Measurements from ENCODE around the gene HSPB7.
"Not testable (repeated sequence)": the region's sequence is repeated elsewhere in the genome, so short reads cannot be mapped to it uniquely, and the experiment has no call there.

Gene HSPB7

DNA sequence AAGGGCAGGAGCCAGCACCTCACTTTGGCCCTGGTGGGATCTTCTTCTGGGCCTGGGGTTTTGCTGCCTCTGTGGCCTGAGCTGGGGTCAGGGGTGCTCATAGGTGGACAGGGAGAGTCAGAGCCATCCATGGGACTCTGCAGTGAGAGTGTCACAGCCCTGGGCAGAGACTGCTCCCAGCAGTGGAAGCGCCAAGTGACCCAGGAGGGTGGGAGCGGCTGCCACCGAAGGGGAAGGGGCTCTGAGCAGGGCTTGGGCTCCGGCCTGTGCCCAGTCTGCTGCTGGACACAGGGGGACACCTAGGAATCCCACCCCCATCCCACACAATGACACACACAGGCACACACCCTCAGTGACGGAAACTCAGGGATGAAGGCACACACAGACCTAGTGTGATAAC is 26.1 kb upstream of the HSPB7 start:
- no peak overlapping the region for H3K4me3 ChIP-seq (ENCODE audit: low read length)
- H3K4me1 ChIP-seq (ENCODE audit: control insufficient read depth, insufficient read depth, low read length): no peaks in the 10 kb centered on the region
- no peaks in the 10 kb centered on the region for H3K36me3 ChIP-seq (ENCODE audit: control insufficient read depth, insufficient read depth, low read length)
- H3K27ac ChIP-seq (ENCODE audit: low read depth, low read length): no peak overlapping the region
- H3K27me3 ChIP-seq (ENCODE audit: control insufficient read depth, insufficient read depth, low read length): no peaks in the 10 kb centered on the region
- H3K9ac ChIP-seq (ENCODE audit: low read length): no peak overlapping the region

DNA sequence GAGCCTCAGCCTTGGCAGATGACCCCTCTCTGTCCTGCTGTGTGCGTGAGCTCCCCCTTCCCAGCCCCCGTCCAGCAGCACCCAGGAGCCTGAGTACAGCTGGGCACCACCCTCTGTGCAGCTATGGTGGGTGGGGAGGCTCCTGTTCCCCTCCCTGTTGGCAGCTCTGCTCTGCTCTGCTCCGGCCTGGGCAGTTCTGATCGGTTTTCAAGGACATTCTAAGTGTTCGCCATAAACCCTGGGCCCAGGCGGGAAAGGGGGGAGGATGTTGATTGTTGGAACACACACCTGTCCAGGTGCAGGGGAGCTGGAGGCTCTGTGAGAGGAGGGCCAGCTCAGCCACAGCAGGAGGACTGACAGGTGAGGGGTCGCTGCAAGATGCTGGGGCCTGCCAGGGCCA is 25.7 kb upstream of the HSPB7 start, which contains the start of gene CLCNKB:
Gene CLCNKB (plus strand): TSS at position 262 of the 400 bp plus-strand sequence. CDS start 711 bp downstream, outside the sequence.
- Histone ChIP-seq H3K27ac (ENCODE audit: low read depth, low read length) (no peak within 1 kb of the TSS), H3K36me3 (ENCODE audit: control insufficient read depth, insufficient read depth, low read length) (no peaks in the 10 kb centered on the region), H3K9ac (ENCODE audit: low read length) (no peak within 1 kb of the TSS), H3K4me3 (ENCODE audit: low read length) (no peak within 1 kb of the TSS), H3K4me1 (ENCODE audit: control insufficient read depth, insufficient read depth, low read length) (no peaks in the 10 kb centered on the region), H3K27me3 (ENCODE audit: control insufficient read depth, insufficient read depth, low read length) (no peaks in the 10 kb centered on the region)

DNA sequence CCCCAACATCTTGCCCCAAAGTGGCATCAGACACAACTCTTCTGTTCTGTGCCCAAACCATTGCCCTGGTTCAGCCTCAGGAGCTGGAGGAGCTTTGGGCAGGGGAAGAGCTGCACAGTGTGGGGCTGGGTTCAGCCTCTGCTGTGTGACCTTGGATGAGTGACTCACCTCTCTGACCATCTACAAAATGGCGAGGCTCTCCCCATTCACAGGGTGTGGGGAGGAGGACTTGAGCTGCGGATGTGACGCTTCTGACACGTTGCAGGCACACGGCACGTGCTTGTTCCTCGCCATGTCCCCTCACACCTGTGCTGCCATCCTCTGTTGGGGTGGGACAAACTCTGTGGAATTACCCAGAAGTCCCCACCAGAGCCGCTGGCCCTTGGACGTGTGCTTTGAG is 24.8 kb upstream of the HSPB7 start:
- H3K36me3 ChIP-seq (ENCODE audit: control insufficient read depth, insufficient read depth, low read length); H3K4me1 ChIP-seq (ENCODE audit: control insufficient read depth, insufficient read depth, low read length); H3K27me3 ChIP-seq (ENCODE audit: control insufficient read depth, insufficient read depth, low read length); H3K27ac ChIP-seq (ENCODE audit: low read depth, low read length); H3K9ac ChIP-seq (ENCODE audit: low read length); H3K4me3 ChIP-seq (ENCODE audit: low read length): not testable (repeated sequence)

- no peaks in the 10 kb centered on the region for H3K36me3 ChIP-seq (ENCODE audit: control insufficient read depth, insufficient read depth, low read length)
- H3K4me3 ChIP-seq (ENCODE audit: low read length): no peak overlapping the region
- H3K4me1 ChIP-seq (ENCODE audit: control insufficient read depth, insufficient read depth, low read length): no peaks in the 10 kb centered on the region
- H3K27ac ChIP-seq (ENCODE audit: low read depth, low read length): no peak overlapping the region
- no peak overlapping the region for H3K9ac ChIP-seq (ENCODE audit: low read length)
- no peaks in the 10 kb centered on the region for H3K27me3 ChIP-seq (ENCODE audit: control insufficient read depth, insufficient read depth, low read length)
These were observed 24.3 kb upstream of the HSPB7 start for GRCh38 chr1:16042096-16042495.

DNA sequence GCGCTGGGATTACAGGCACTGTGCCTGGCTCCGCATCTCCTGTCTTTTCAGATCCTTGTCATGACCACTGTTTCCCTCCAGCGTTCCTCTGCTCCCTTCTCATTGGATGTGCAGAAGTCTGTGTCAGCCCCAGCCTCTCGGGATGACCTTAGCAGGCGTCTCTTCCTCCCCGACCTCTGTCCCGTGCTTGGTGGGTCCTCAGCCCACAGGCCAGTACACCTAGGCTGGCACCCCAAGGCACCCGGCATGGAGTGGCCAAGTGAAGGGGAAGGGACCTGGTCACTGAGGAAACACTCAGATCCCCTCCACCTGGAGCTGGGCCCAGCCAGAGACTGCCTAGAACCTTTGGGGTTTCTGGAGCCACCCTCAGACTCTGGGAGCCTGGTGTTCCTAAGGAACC is 23.4 kb upstream of the HSPB7 start:
- Histone ChIP-seq H3K27me3 (ENCODE audit: control insufficient read depth, insufficient read depth, low read length) (no peaks in the 10 kb centered on the region), H3K4me1 (ENCODE audit: control insufficient read depth, insufficient read depth, low read length) (no peaks in the 10 kb centered on the region), H3K9ac (ENCODE audit: low read length) (no peak overlapping the region), H3K4me3 (ENCODE audit: low read length) (no peak overlapping the region), H3K36me3 (ENCODE audit: control insufficient read depth, insufficient read depth, low read length) (no peaks in the 10 kb centered on the region), H3K27ac (ENCODE audit: low read depth, low read length) (no peak overlapping the region)

DNA sequence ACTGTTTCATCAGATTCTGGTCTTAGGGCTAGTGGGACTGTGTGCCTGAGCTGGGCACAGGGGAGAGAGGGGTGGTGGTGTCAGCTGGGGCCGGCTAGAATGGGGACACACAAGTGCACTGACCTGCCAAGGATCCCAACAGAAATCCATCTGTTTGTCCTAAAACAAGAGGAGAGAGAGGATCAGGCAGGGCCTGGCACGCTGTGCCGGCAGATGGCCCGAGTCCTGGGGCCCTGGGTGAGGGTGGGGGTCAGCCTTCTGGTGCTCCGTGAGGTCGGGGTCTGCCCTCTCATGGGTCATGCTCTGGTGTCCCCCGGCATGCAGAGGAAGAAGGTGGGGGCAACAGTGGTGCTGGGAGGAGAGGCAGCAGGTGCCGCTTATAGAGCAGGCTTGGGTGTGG is 22.0 kb upstream of the HSPB7 start:
- H3K36me3 ChIP-seq (ENCODE audit: control insufficient read depth, insufficient read depth, low read length); H3K4me1 ChIP-seq (ENCODE audit: control insufficient read depth, insufficient read depth, low read length); H3K27me3 ChIP-seq (ENCODE audit: control insufficient read depth, insufficient read depth, low read length); H3K27ac ChIP-seq (ENCODE audit: low read depth, low read length); H3K9ac ChIP-seq (ENCODE audit: low read length); H3K4me3 ChIP-seq (ENCODE audit: low read length): not testable (repeated sequence)

GRCh38 chr1:16038620-16038912 is 20.7 kb upstream of the HSPB7 start:
- Histone ChIP-seq H3K4me3 (ENCODE audit: low read length) (no peak overlapping the region), H3K27me3 (ENCODE audit: control insufficient read depth, insufficient read depth, low read length) (no peaks in the 10 kb centered on the region), H3K9ac (ENCODE audit: low read length) (no peak overlapping the region), H3K36me3 (ENCODE audit: control insufficient read depth, insufficient read depth, low read length) (no peaks in the 10 kb centered on the region), H3K4me1 (ENCODE audit: control insufficient read depth, insufficient read depth, low read length) (no peaks in the 10 kb centered on the region), H3K27ac (ENCODE audit: low read depth, low read length) (no peak overlapping the region)

DNA sequence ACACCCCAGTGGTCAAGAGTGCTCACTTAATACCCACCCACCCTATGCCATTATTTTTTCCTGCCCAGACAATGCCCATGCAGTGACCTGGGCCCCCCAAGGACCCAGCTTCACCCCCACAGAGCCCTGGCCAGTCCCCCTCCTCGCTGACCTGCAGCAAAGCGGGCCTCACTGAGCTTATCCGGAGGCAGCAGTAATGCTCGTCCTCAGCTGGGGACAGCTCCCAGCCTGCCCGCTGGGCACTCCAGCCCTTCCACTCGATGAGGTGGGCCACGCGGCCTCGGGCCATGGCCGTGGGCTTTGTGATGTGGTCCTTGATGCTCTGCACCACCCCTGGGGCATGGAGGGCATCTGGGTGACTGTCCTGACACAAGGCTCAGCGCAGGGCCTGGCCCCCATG is 18.6 kb upstream of the HSPB7 start:
- H3K9ac ChIP-seq (ENCODE audit: low read length); H3K4me1 ChIP-seq (ENCODE audit: control insufficient read depth, insufficient read depth, low read length); H3K27me3 ChIP-seq (ENCODE audit: control insufficient read depth, insufficient read depth, low read length); H3K27ac ChIP-seq (ENCODE audit: low read depth, low read length); H3K36me3 ChIP-seq (ENCODE audit: control insufficient read depth, insufficient read depth, low read length); H3K4me3 ChIP-seq (ENCODE audit: low read length): not testable (repeated sequence)

DNA sequence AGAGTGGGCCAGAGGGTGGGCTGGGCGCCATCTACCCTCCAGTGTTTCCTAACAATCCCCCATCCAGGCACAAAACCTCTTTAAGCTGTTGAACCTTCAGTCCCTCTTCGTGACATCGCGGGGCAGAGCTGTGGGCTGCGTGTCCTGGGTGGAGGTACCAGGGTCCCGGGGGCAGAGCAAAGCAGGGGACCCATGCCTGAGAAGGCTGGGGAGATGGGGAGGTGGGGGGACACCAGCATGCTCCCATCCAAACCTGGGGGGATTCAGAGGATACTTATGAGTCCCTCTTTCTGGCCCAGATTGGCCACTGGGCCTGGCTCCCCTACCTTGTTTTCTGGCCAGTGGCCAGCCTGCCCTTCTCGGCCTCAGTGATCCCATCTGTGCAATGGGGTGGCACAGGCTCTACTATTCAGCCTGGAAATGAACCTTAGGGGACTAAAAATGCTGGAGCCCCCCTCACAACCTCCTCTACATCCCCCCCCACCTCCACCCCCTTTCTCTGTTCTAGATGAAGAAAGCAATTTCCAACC is 15.3 kb upstream of the HSPB7 start:
- not testable (repeated sequence) for H3K4me1 ChIP-seq (ENCODE audit: control insufficient read depth, insufficient read depth, low read length); H3K27me3 ChIP-seq (ENCODE audit: control insufficient read depth, insufficient read depth, low read length); H3K4me3 ChIP-seq (ENCODE audit: low read length); H3K9ac ChIP-seq (ENCODE audit: low read length); H3K36me3 ChIP-seq (ENCODE audit: control insufficient read depth, insufficient read depth, low read length); H3K27ac ChIP-seq (ENCODE audit: low read depth, low read length)

GRCh38 chr1:16032388-16033102 is 14.7 kb upstream of the HSPB7 start:
- Histone ChIP-seq H3K4me1 (ENCODE audit: control insufficient read depth, insufficient read depth, low read length) (peaks cover 2% of the 10 kb centered on the region), H3K4me3 (ENCODE audit: low read length) (no peak overlapping the region), H3K27ac (ENCODE audit: low read depth, low read length) (no peak overlapping the region), H3K36me3 (ENCODE audit: control insufficient read depth, insufficient read depth, low read length) (no peaks in the 10 kb centered on the region), H3K27me3 (ENCODE audit: control insufficient read depth, insufficient read depth, low read length) (no peaks in the 10 kb centered on the region), H3K9ac (ENCODE audit: low read length) (no peak overlapping the region)

- H3K9ac ChIP-seq (ENCODE audit: low read length): no peak overlapping the region
- no peaks in the 10 kb centered on the region for H3K27me3 ChIP-seq (ENCODE audit: control insufficient read depth, insufficient read depth, low read length)
- no peak overlapping the region for H3K27ac ChIP-seq (ENCODE audit: low read depth, low read length)
- peaks cover 2% of the 10 kb centered on the region for H3K4me1 ChIP-seq (ENCODE audit: control insufficient read depth, insufficient read depth, low read length)
- H3K36me3 ChIP-seq (ENCODE audit: control insufficient read depth, insufficient read depth, low read length): no peaks in the 10 kb centered on the region
- H3K4me3 ChIP-seq (ENCODE audit: low read length): no peak overlapping the region
These were observed 13.7 kb upstream of the HSPB7 start for GRCh38 chr1:16031551-16031950.

DNA sequence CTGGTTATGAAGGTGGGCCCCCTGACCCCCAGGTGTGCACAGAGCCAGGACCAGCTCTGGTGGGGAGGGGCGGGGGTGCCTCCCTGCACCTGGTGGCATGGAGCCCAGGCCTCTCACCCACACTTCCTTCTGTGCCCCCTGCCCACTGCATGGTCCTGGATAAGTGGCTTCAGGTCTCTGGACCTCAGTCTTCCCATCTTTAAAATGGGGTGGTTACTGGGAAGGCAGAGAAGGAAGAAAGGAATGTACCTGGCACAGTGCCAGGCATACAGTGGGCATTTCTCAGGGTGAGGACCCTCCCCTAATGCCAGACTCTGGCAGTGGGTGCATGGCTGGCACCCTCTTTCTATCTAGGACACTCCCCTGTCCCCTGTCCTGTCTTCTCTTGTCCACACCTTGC is 11.4 kb upstream of the HSPB7 start:
- no peak overlapping the region for H3K9ac ChIP-seq (ENCODE audit: low read length)
- H3K36me3 ChIP-seq (ENCODE audit: control insufficient read depth, insufficient read depth, low read length): no peaks in the 10 kb centered on the region
- no peak overlapping the region for H3K4me3 ChIP-seq (ENCODE audit: low read length)
- H3K27ac ChIP-seq (ENCODE audit: low read depth, low read length): no peak overlapping the region
- H3K27me3 ChIP-seq (ENCODE audit: control insufficient read depth, insufficient read depth, low read length): no peaks in the 10 kb centered on the region
- H3K4me1 ChIP-seq (ENCODE audit: control insufficient read depth, insufficient read depth, low read length): peaks cover 2% of the 10 kb centered on the region

DNA sequence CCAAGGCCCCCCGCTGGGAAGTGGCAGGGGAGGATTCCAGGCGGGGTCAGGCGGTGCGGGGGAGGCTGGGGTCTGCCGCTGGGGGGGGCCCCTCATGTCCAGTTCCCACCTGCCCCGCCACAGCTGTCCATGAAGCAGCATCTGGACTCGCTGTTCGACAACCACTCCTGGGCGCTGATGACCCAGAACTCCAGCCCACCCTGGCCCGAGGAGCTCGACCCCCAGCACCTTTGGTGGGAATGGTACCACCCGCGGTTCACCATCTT is 11.1 kb upstream of the HSPB7 start:
- H3K27ac ChIP-seq (ENCODE audit: low read depth, low read length); H3K4me1 ChIP-seq (ENCODE audit: control insufficient read depth, insufficient read depth, low read length); H3K27me3 ChIP-seq (ENCODE audit: control insufficient read depth, insufficient read depth, low read length); H3K9ac ChIP-seq (ENCODE audit: low read length); H3K36me3 ChIP-seq (ENCODE audit: control insufficient read depth, insufficient read depth, low read length); H3K4me3 ChIP-seq (ENCODE audit: low read length): not testable (repeated sequence)
